Pancreas (tissue), 10 donors: ENCODE measurements around the gene MRC2. TPM values are rescaled to one million over a fixed set of nuclear protein-coding genes. Genes with fewer than 3 reads are reported as not detected.
"Not testable (repeated sequence)": the region's sequence is repeated elsewhere in the genome, so short reads cannot be mapped to it uniquely, and the experiment has no call there.

ENCODE experiments used
- ATAC-seq, 4 donors: fragments of 200-7000 bp; cut with Tn5 transposase; one replicate each; pipeline versions ENCODE4 v1.8.0 to v1.9.1; 2020; ENCODE audit warnings: mild to moderate bottlenecking in 4 of 4, moderate library complexity in 4 of 4
- DNase-seq, 6 donors: peaks; one replicate each; pipeline ENCODE4 v3.0.0-alpha.2; 2020
- FAIRE-seq: peaks from 2 replicates; lab custom pipeline; 2012; peaks lifted over from hg19 to GRCh38; lab: Jason Lieb, UNC
- H3K27ac ChIP-seq, 4 donors: fragments of 200-600 bp; sonication (generic); 1 replicate in 3 of 4; 2 replicates in 1 of 4; pipeline versions ENCODE4 v1.5.0 to v1.8.0; 2020
- H3K27me3 ChIP-seq, 4 donors: fragments of 200-600 bp; one replicate each; pipeline ENCODE4 v1.8.0; 2021
- H3K36me3 ChIP-seq, 3 donors: fragments of 200-600 bp; sonication (generic) in 1 of 3; one replicate each; pipeline versions ENCODE4 v1.5.0 to v1.8.0; 2020 to 2021
- H3K4me1 ChIP-seq, 3 donors: fragments of 200-600 bp; one replicate each; pipeline ENCODE4 v1.8.0; 2021
- H3K4me3 ChIP-seq, 4 donors: fragments of 200-600 bp; sonication (generic) in 2 of 4; one replicate each; pipeline versions ENCODE4 v1.5.0 to v1.8.0; 2020 to 2021
- H3K9me3 ChIP-seq, 4 donors: fragments of 200-600 bp; one replicate each; pipeline ENCODE4 v1.8.0; 2021
- CTCF ChIP-seq, 4 donors: fragments of 200-600 bp; sonication (generic) in 3 of 4; IDR thresholded peaks; one replicate each; pipeline versions ENCODE4 v1.5.0 to v1.8.0; 2021; ENCODE audit warnings: antibody characterized with exemption in 4 of 4
- WGBS, 2 donors: extraction: QIAGEN DNeasy Blood & Tissue Kit; methylation state at CpG; one replicate each; pipeline ENCODE4 v1.1.7; 2013; 5-methylcytosine and 5-hydroxymethylcytosine counted together
- intact Hi-C, 3 donors: fragments of 100-400 bp; cut with DNase I; formaldehyde crosslinking; loops; one replicate each; pipeline versions ENCODE4 v1.11.1 to v1.14.2; 2022
- polyA plus RNA-seq, 2 donors: library from polyadenylated mRNA; stranded (reverse); fragments of 200-250 nt; gene quantifications; one replicate each; pipeline ENCODE4 v1.2.3, GENCODE V29; 2013
- total RNA-seq, 6 donors: library from RNA; stranded (reverse); fragmentation: NEBNext Ultra II Directional in 4 of 6; extraction: Animal tissue kit (Norgen Biotek cat#: 25700) in 4 of 6; gene quantifications; one replicate each; pipeline versions ENCODE4 v1.2.1 to v1.2.4, GENCODE V29; 2021 to 2023
- donor health status: healthy with polysubstance abuse.
- donor health status: DM: no; HTN: no; CAD: no; lungs with moderate emphysema.
- donor health status: DM: no; HTN: no; CAD: no.
- donor health status: control.
- donor health status: control.
- donor health status: Bipolar disorder and iron deficiency.
- donor health status: DM: yes; HTN: yes; CAD: no.
- donor health status: DM: no; HTN: no; CAD: no.
- donor health status: DM: no; HTN: no; CAD: no.
- donor health status: DM: yes; HTN: yes; CAD: no.

The MRC2 gene
- total and polyA plus RNA-seq, 8 donors = 1.6 to 25.4 (median 5.1) TPM

- H3K9me3 ChIP-seq = no peaks in the 10 kb centered on the region
- H3K27ac ChIP-seq = no peak overlapping the region
- H3K27me3 ChIP-seq = no peaks in the 10 kb centered on the region
- FAIRE-seq (no peak), DNase-seq (no peak), ATAC-seq (no peak)
- H3K4me1 ChIP-seq = no peaks in the 10 kb centered on the region
- WGBS, 2 donors = 91 to 97% methylated on average over 2 of the region's 2 CpGs
- H3K36me3 ChIP-seq = peaks cover 0 to 27% (median 8%) of the 10 kb centered on the region in 3 donors
- H3K4me3 ChIP-seq = no peak overlapping the region
- intact Hi-C loops = no loop called here
- TF ChIP-seq CTCF (IDR thresholded peaks at IDR 0.05) = no peak
Observed at GRCh38 chr17:62587554-62587953, 39.9 kb upstream of the MRC2 start.

GRCh38 chr17:62588109-62588508 lies 39.4 kb upstream of the MRC2 start:
- no peaks in the 10 kb centered on the region for H3K9me3 ChIP-seq
- peaks cover 0 to 27% (median 8%) of the 10 kb centered on the region in 3 donors for H3K36me3 ChIP-seq
- FAIRE-seq (no peak), ATAC-seq (no peak), DNase-seq (no peak)
- 85 to 86% methylated on average over 7 of the region's 7 CpGs for WGBS, 2 donors
- H3K4me1 ChIP-seq = no peaks in the 10 kb centered on the region
- H3K4me3 ChIP-seq = no peak overlapping the region
- intact Hi-C loops = no loop called here
- TF ChIP-seq CTCF (IDR thresholded peaks at IDR 0.05) = no peak
- H3K27ac ChIP-seq = no peak overlapping the region
- H3K27me3 ChIP-seq = no peaks in the 10 kb centered on the region

GRCh38 chr17:62591333-62591732 lies 36.1 kb upstream of the MRC2 start:
- intact Hi-C loops = no loop called here
- FAIRE-seq = no peak
- H3K4me1 ChIP-seq = no peaks in the 10 kb centered on the region
- TF ChIP-seq CTCF (IDR thresholded peaks at IDR 0.05) = no peak
- peaks cover 0 to 25% (median 4%) of the 10 kb centered on the region in 3 donors for H3K36me3 ChIP-seq
- no peaks in the 10 kb centered on the region for H3K9me3 ChIP-seq
- no peak for DNase-seq
- H3K27ac ChIP-seq = no peak overlapping the region
- ATAC-seq = no peak
- H3K27me3 ChIP-seq = no peaks in the 10 kb centered on the region
- H3K4me3 ChIP-seq = no peak overlapping the region
- WGBS, 2 donors = 79 to 83% methylated on average over 6 of the region's 6 CpGs

- H3K9me3 ChIP-seq, FAIRE-seq, ATAC-seq: not testable (repeated sequence)
Observed at GRCh38 chr17:62591822-62592221, 35.6 kb upstream of the MRC2 start.

GRCh38 chr17:62592341-62593099 lies 35.0 kb upstream of the MRC2 start:
- FAIRE-seq (no peak), DNase-seq (no peak), ATAC-seq (peak in 1 of 4 donors; percentile 22)
- peaks cover 0 to 23% (median 4%) of the 10 kb centered on the region in 3 donors for H3K36me3 ChIP-seq
- no peaks in the 10 kb centered on the region for H3K27me3 ChIP-seq
- no peaks in the 10 kb centered on the region for H3K4me1 ChIP-seq
- TF ChIP-seq CTCF (IDR thresholded peaks at IDR 0.05) = no peak
- intact Hi-C loops = no loop called here
- H3K9me3 ChIP-seq = no peaks in the 10 kb centered on the region
- H3K4me3 ChIP-seq = no peak overlapping the region
- H3K27ac ChIP-seq = no peak overlapping the region
- WGBS, 2 donors = 89 to 92% methylated on average over 9 of the region's 9 CpGs

More at GRCh38 chr17:62591822-62592221, 35.6 kb upstream of the MRC2 start:
- DNase-seq, H3K27ac ChIP-seq, H3K4me1 ChIP-seq, H3K27me3 ChIP-seq, intact Hi-C loops, H3K4me3 ChIP-seq: not testable (repeated sequence)
- WGBS, 2 donors = 87 to 90% methylated on average over 11 of the region's 11 CpGs
- peaks cover 0 to 25% (median 0%) of the 10 kb centered on the region in 3 donors for H3K36me3 ChIP-seq
